Immature natural killer cell (primary cell): ENCODE results near the gene ZBTB7C. TPM values are rescaled to one million over a fixed set of nuclear protein-coding genes. Genes with fewer than 3 reads are reported as not detected.

Source experiments
- DNase-seq, 3 donors: peaks; one replicate each; pipeline ENCODE4 v3.0.0; 2022; ENCODE audit warnings: mixed read lengths in 1 of 3
- H3K27ac Mint-ChIP-seq, 6 donors: one replicate each; pipeline ENCODE4 v1.8.0; 2020; ENCODE audit warnings: mixed read lengths in 6 of 6, mild to moderate bottlenecking in 5 of 6, inconsistent platforms in 4 of 6, moderate library complexity in 3 of 6
- H3K27me3 Mint-ChIP-seq, 3 donors: one replicate each; pipeline ENCODE4 v1.8.0; 2020 to 2021; ENCODE audit warnings: low read depth in 3 of 3, mild to moderate bottlenecking in 3 of 3, mixed read lengths in 3 of 3, moderate library complexity in 3 of 3, inconsistent platforms in 1 of 3
- H3K36me3 Mint-ChIP-seq, 3 donors: one replicate each; pipeline ENCODE4 v1.8.0; 2020; ENCODE audit warnings: mixed read lengths in 3 of 3, inconsistent platforms in 2 of 3, mild to moderate bottlenecking in 2 of 3
- H3K4me1 Mint-ChIP-seq, 2 donors: one replicate each; pipeline ENCODE4 v1.8.0; 2020; ENCODE audit warnings: inconsistent platforms in 2 of 2, mild to moderate bottlenecking in 2 of 2, mixed read lengths in 2 of 2, moderate library complexity in 1 of 2
- H3K4me3 Mint-ChIP-seq, 5 donors: one replicate each; pipeline ENCODE4 v1.8.0; 2020; ENCODE audit warnings: mild to moderate bottlenecking in 5 of 5, mixed read lengths in 5 of 5, inconsistent platforms in 3 of 5, moderate library complexity in 3 of 5
- H3K9me3 Mint-ChIP-seq, 6 donors: one replicate each; pipeline ENCODE4 v1.8.0; 2020; ENCODE audit warnings: mild to moderate bottlenecking in 6 of 6, mixed read lengths in 6 of 6, inconsistent platforms in 4 of 6, moderate library complexity in 3 of 6
- polyA plus RNA-seq, 3 donors: library from polyadenylated mRNA; unstranded; fragments of 300-500 nt; fragmentation: Illumina TruSeq; gene quantifications; one replicate each; pipeline ENCODE4 v1.2.3, GENCODE V29; 2021

Gene ZBTB7C
- polyA plus RNA-seq, 3 donors from 2014 or later = not detected

DNA sequence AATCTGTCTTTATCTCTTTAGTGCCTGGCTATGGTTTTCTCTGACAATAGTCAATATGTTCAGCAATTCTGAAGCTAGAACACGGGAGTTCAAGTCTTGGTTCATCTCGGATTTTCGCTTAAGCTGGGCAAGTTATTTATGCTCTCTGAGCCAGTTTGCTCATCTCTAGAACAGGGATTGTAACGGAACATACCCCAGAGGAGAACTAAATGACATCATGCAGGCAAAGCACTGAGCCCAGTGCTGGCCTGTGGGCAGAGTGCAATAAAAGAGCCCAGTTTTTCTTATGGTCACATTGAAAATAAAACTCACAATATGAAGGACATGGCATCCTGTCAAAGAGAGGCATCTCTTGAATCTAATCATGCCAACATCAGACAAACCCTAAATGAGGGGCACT is 143.9 kb downstream of the ZBTB7C start:
- no peak for DNase-seq
- Mint-ChIP-seq H3K27me3 (peaks cover 3 to 12% (median 4%) of the 10 kb centered on the region in 3 donors), H3K4me3 (no peak overlapping the region), H3K4me1 (no peaks in the 10 kb centered on the region), H3K36me3 (no peaks in the 10 kb centered on the region), H3K27ac (no peak overlapping the region), H3K9me3 (no peaks in the 10 kb centered on the region)

DNA sequence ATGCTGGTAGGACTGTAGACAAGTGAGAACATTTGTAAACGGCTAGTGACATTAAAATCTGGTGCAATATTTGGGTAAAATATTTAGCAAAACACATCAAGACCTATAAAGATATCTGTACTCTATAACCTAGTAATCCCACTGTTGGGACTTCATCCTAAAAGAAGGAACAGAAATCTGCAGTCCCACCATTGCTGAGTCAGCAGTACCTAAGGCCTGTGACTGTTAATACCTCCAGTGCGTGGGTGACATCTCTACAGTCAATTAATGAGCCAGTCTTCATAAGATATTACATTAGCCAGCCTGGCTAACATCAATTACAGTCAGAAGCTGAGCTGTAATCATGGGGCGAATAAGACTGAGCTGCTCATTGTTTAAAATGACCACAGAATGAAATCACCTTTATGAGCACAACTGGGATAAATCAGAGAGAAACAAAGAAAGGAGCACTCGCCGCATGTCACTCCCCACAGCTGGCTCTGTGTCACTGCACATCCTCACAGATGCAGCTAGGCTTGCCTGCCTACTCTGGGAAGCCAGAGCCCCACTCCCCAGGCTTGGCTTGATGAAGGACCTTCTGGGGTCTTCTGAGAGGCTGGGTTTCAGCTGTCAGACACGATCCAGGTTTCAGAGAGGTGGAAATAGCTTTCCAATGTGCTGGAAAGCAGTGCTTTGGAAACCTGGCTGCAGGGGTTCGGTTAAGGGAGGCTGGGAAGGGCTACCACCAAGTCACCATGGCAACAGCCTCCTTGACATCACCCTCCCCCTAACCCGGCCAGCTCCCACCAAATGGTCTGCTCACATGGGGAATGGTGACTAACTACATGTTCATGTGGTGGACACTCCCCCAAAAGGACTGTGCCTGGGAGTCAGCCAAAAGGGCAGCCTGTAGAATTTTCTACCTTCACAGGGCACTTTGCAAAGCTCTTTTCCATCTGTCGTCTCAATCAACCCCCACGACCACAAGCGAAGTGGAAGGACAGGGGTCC is 145.0 kb downstream of the ZBTB7C start:
- no peak overlapping the region for H3K27ac Mint-ChIP-seq

GRCh38 chr18:48263192-48263853 is 145.9 kb downstream of the ZBTB7C start:
- Mint-ChIP-seq H3K9me3 (no peaks in the 10 kb centered on the region), H3K27me3 (peaks cover 3 to 10% (median 6%) of the 10 kb centered on the region in 3 donors), H3K27ac (no peak overlapping the region), H3K36me3 (no peaks in the 10 kb centered on the region), H3K4me1 (no peaks in the 10 kb centered on the region), H3K4me3 (no peak overlapping the region)
- DNase-seq = no peak

More for the DNA sequence above, 145.0 kb downstream of the ZBTB7C start:
- H3K36me3 Mint-ChIP-seq = no peaks in the 10 kb centered on the region
- no peaks in the 10 kb centered on the region for H3K4me1 Mint-ChIP-seq
- H3K9me3 Mint-ChIP-seq = no peaks in the 10 kb centered on the region
- no peak for DNase-seq
- H3K4me3 Mint-ChIP-seq = no peak overlapping the region
- H3K27me3 Mint-ChIP-seq = peaks cover 3 to 10% (median 6%) of the 10 kb centered on the region in 3 donors

DNA sequence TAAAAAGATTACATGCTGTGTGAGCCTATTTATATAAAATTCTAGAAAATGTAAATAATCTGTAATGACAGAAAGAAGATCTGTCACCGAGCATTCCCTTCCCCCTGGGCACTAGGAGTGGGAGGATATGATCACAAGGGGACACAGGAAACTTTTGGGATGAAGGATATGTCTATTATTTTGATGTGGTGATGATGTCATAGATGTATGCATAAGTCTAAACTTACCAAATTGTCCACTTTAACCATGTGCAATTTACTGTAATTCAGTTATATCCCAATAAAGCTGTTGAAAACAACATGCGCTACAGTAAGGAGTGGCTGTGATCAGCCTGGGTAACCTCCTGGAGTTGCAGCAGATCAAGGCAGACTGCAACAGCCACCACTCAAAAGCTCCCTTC is 148.9 kb downstream of the ZBTB7C start:
- H3K4me3 Mint-ChIP-seq = no peak overlapping the region
- no peaks in the 10 kb centered on the region for H3K4me1 Mint-ChIP-seq
- H3K36me3 Mint-ChIP-seq = no peaks in the 10 kb centered on the region
- H3K27me3 Mint-ChIP-seq = peaks cover 0 to 6% (median 4%) of the 10 kb centered on the region in 3 donors
- no peak overlapping the region for H3K27ac Mint-ChIP-seq
- DNase-seq = no peak
- peaks cover 0 to 15% (median 7%) of the 10 kb centered on the region in 6 donors for H3K9me3 Mint-ChIP-seq

DNA sequence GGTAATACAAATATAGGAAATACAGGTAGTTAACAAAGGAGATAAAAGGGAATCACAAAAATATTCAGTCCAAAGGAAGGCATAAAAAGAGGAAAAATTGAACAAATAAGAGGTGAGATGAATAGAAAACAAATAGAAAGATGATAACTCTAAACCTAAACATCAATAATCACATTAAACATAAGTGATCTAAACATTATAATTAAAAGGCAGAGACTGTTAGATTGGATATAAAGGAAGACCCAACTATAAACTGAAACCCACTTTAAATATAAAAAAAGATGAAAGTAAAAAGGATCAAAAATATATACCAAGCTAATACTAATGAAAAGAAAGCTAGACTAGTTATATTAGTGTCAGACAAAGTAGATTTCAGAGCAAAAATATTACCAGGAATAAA is 152.3 kb downstream of the ZBTB7C start:
- no peak overlapping the region for H3K27ac Mint-ChIP-seq
- no peaks in the 10 kb centered on the region for H3K36me3 Mint-ChIP-seq
- H3K27me3 Mint-ChIP-seq = peaks cover 3 to 10% (median 9%) of the 10 kb centered on the region in 3 donors
- no peaks in the 10 kb centered on the region for H3K4me1 Mint-ChIP-seq
- H3K4me3 Mint-ChIP-seq = no peak overlapping the region
- peaks cover 3 to 15% (median 7%) of the 10 kb centered on the region in 6 donors for H3K9me3 Mint-ChIP-seq
- no peak for DNase-seq

GRCh38 chr18:48254077-48254602 is 155.0 kb downstream of the ZBTB7C start:
- no peaks in the 10 kb centered on the region for H3K36me3 Mint-ChIP-seq
- peaks cover 3 to 15% (median 7%) of the 10 kb centered on the region in 6 donors for H3K9me3 Mint-ChIP-seq
- H3K27ac Mint-ChIP-seq = no peak overlapping the region
- no peaks in the 10 kb centered on the region for H3K4me1 Mint-ChIP-seq
- no peak overlapping the region for H3K4me3 Mint-ChIP-seq
- peaks cover 4 to 12% (median 10%) of the 10 kb centered on the region in 3 donors for H3K27me3 Mint-ChIP-seq
- no peak for DNase-seq

GRCh38 chr18:48252525-48252924 is 156.7 kb downstream of the ZBTB7C start:
- no peaks in the 10 kb centered on the region for H3K36me3 Mint-ChIP-seq
- DNase-seq = no peak
- no peak overlapping the region for H3K27ac Mint-ChIP-seq
- no peak overlapping the region for H3K4me3 Mint-ChIP-seq
- H3K27me3 Mint-ChIP-seq = peaks cover 4 to 14% (median 10%) of the 10 kb centered on the region in 3 donors
- H3K4me1 Mint-ChIP-seq = no peaks in the 10 kb centered on the region
- peaks cover 3 to 15% (median 7%) of the 10 kb centered on the region in 6 donors for H3K9me3 Mint-ChIP-seq

GRCh38 chr18:48250918-48251317 is 158.3 kb downstream of the ZBTB7C start:
- DNase-seq = no peak
- Mint-ChIP-seq H3K4me3 (no peak overlapping the region), H3K36me3 (no peaks in the 10 kb centered on the region), H3K9me3 (peaks cover 0 to 4% (median 2%) of the 10 kb centered on the region in 6 donors), H3K27ac (no peak overlapping the region), H3K27me3 (peaks cover 6 to 15% (median 10%) of the 10 kb centered on the region in 3 donors), H3K4me1 (no peaks in the 10 kb centered on the region)

DNA sequence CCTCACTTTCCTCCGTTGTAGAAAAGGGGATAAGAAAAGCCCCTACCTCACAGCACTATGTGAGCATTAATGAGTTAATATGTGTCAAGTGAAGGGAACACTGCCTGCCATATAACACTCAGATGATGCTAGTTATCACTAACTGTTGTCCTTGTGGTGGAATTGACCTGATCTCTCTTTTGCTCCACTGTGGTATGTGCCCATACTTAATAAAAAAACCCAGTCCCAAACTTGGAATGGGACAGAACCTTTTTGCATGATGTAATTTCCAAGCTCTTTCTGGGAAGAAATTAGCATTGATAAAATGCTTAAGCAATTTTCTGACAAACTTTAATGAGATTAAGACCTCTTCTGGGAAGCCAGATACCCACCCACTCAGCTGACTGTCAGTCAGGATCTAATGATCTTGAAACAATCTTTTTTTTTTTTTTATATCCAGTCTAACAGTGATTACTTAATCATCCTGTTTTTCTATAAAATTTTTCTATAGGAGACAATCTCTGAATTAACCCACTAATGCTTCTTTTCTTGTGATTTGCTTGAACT is 158.7 kb downstream of the ZBTB7C start:
- DNase-seq = no peak
- Mint-ChIP-seq H3K9me3 (peaks cover 0 to 3% (median 0%) of the 10 kb centered on the region in 6 donors), H3K4me1 (no peaks in the 10 kb centered on the region), H3K36me3 (no peaks in the 10 kb centered on the region), H3K4me3 (no peak overlapping the region), H3K27me3 (peaks cover 7 to 15% (median 10%) of the 10 kb centered on the region in 3 donors), H3K27ac (no peak overlapping the region)

DNA sequence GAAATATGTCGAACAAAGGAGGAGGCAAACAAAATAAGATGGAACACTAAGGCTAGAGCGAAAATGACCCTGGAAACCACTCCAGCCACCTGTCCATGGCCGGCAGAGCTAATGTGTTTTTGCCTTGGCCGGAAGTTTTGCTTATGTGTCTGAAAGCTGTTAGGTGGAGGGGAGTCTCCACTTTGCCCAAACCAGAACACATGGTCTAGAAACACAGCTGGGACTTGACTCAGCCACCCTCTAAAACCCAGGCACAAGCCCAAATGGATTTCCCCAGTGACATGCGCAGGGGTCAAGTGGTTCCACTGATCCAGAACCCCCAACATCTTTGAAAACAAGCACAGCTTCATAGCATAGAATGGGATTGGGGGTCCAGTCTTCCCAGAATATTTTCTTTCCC is 159.3 kb downstream of the ZBTB7C start:
- DNase-seq = no peak
- H3K27ac Mint-ChIP-seq = no peak overlapping the region
- H3K4me1 Mint-ChIP-seq = no peaks in the 10 kb centered on the region
- peaks cover 0 to 3% (median 0%) of the 10 kb centered on the region in 6 donors for H3K9me3 Mint-ChIP-seq
- peaks cover 7 to 15% (median 10%) of the 10 kb centered on the region in 3 donors for H3K27me3 Mint-ChIP-seq
- H3K36me3 Mint-ChIP-seq = no peaks in the 10 kb centered on the region
- no peak overlapping the region for H3K4me3 Mint-ChIP-seq

- no peak for DNase-seq
- Mint-ChIP-seq H3K9me3 (peaks cover 3 to 14% (median 9%) of the 10 kb centered on the region in 6 donors), H3K4me3 (no peak overlapping the region), H3K27ac (no peak overlapping the region), H3K4me1 (no peaks in the 10 kb centered on the region), H3K36me3 (no peaks in the 10 kb centered on the region), H3K27me3 (peaks cover 1 to 15% (median 3%) of the 10 kb centered on the region in 3 donors)
These were observed 164.7 kb downstream of the ZBTB7C start for GRCh38 chr18:48244530-48244929.

- H3K27ac Mint-ChIP-seq = no peak overlapping the region
- H3K27me3 Mint-ChIP-seq = peaks cover 1 to 24% (median 4%) of the 10 kb centered on the region in 3 donors
- H3K9me3 Mint-ChIP-seq = peaks cover 5 to 24% (median 9%) of the 10 kb centered on the region in 6 donors
These were observed 170.5 kb downstream of the ZBTB7C start for GRCh38 chr18:48238636-48239035.

GRCh38 chr18:48238206-48238605 is 171.0 kb downstream of the ZBTB7C start:
- Mint-ChIP-seq H3K27me3 (peaks cover 0 to 20% (median 4%) of the 10 kb centered on the region in 3 donors), H3K27ac (no peak overlapping the region), H3K4me1 (peaks cover 10% of the 10 kb centered on the region in 2 donors), H3K9me3 (peaks cover 5 to 24% (median 9%) of the 10 kb centered on the region in 6 donors), H3K36me3 (peaks cover 0 to 4% (median 0%) of the 10 kb centered on the region in 3 donors), H3K4me3 (no peak overlapping the region)
- no peak for DNase-seq

More at GRCh38 chr18:48238636-48239035, 170.5 kb downstream of the ZBTB7C start:
- peaks cover 10% of the 10 kb centered on the region in 2 donors for H3K4me1 Mint-ChIP-seq
- peaks cover 0 to 4% (median 0%) of the 10 kb centered on the region in 3 donors for H3K36me3 Mint-ChIP-seq
- DNase-seq = no peak
- no peak overlapping the region for H3K4me3 Mint-ChIP-seq
